ENCODE measurements around the gene ITGA2. TPM values are rescaled to one million over a fixed set of nuclear protein-coding genes. Genes with fewer than 3 reads are reported as not detected.

The ITGA2 gene
- polyA plus RNA-seq, 1 donor from 2014 or later: 0.20 TPM

DNA sequence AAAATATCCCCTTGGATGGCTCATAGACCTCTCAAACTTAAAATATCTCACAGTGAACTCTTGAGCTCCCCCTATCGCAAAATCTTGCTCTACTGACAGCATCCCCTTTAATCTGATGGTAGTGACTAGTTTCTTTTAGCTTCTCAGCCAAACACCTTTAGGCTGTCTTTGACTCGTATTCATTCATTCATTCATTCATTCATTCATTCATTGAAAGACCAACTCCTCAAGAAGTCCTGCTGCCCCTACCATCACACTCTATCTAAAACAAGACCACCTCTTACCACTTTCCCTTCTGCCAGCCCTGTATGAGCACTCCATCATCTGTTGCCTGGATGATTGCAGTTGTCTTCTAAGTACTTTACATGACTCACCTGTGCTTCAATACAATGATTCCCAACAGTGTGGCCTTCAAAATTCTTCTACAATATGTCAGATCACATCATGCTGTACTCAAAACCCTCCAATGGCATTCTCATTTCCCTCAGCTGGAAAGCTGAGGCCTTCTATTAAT lies 46.8 kb downstream of the ITGA2 start:
- Histone ChIP-seq H3K9me3 (ENCODE audit: low read length) (no peaks in the 10 kb centered on the region), H3K27me3 (ENCODE audit: insufficient read depth, low read depth, low read length) (no peaks in the 10 kb centered on the region), H2AFZ (ENCODE audit: low read depth, low read length) (no peak overlapping the region), H3F3A (ENCODE audit: insufficient read depth, low read length, poor library complexity, severe bottlenecking) (no peaks in the 10 kb centered on the region), H3K4me3 (ENCODE audit: low read length) (no peak overlapping the region), H3K9ac (ENCODE audit: low read length) (no peak overlapping the region), H3K27ac (ENCODE audit: low read length) (no peak overlapping the region), H4K20me1 (ENCODE audit: insufficient read depth) (no peaks in the 10 kb centered on the region), H3K9me2 (ENCODE audit: insufficient read depth, low read length) (no peaks in the 10 kb centered on the region), H3K79me2 (replicated peaks; ENCODE audit: insufficient read depth, low read length) (no peaks in the 10 kb centered on the region), H3K36me3 (ENCODE audit: insufficient read depth, low read length) (no peaks in the 10 kb centered on the region), H3K4me2 (ENCODE audit: low read length) (no peak overlapping the region)
- TF ChIP-seq EP300 (conservative IDR thresholded peaks at IDR 0.05; ENCODE audit: poor library complexity, severe bottlenecking): no peak
- TF ChIP-seq, protein P1, sequence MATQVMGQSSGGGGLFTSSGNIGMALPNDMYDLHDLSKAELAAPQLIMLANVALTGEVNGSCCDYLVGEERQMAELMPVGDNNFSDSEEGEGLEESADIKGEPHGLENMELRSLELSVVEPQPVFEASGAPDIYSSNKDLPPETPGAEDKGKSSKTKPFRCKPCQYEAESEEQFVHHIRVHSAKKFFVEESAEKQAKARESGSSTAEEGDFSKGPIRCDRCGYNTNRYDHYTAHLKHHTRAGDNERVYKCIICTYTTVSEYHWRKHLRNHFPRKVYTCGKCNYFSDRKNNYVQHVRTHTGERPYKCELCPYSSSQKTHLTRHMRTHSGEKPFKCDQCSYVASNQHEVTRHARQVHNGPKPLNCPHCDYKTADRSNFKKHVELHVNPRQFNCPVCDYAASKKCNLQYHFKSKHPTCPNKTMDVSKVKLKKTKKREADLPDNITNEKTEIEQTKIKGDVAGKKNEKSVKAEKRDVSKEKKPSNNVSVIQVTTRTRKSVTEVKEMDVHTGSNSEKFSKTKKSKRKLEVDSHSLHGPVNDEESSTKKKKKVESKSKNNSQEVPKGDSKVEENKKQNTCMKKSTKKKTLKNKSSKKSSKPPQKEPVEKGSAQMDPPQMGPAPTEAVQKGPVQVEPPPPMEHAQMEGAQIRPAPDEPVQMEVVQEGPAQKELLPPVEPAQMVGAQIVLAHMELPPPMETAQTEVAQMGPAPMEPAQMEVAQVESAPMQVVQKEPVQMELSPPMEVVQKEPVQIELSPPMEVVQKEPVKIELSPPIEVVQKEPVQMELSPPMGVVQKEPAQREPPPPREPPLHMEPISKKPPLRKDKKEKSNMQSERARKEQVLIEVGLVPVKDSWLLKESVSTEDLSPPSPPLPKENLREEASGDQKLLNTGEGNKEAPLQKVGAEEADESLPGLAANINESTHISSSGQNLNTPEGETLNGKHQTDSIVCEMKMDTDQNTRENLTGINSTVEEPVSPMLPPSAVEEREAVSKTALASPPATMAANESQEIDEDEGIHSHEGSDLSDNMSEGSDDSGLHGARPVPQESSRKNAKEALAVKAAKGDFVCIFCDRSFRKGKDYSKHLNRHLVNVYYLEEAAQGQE (IDR thresholded peaks at IDR 0.05; ENCODE audit: borderline replicate concordance): no peak

DNA sequence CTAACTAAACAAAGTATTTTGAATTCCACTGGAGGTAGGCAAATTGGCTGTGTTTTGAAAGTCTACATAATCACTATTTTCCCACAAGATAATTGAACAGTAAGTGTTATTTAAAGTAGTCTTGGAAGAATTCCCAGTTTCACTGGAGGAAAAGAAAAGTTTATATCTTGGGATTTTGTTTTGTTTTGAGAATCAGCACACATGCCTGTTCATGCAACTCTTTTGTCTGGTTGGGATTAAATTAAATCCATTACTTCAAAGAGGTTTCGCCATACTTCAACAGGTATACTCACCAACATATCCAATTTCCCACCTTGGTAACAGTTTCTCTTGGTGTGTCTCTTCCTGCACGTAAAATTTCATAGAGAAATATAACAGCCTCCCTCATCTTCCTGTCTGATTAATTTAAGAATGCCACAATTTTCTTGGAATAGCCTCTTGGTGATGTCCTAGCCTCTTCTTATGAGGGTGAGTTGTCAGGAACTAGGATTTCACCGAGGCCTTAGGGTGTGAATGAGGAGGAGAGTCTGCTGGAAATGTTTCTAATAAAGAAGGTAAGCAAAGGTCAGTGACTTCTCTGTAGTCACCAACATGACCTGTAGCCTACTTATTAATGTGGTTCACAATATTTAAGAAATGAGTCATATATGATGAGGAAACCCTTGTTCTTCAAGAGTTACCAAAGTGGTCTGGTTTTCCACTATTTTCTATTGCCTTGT lies 48.1 kb downstream of the ITGA2 start:
- Histone ChIP-seq H3K36me3 (ENCODE audit: insufficient read depth, low read length) (no peaks in the 10 kb centered on the region), H2AFZ (ENCODE audit: low read depth, low read length) (no peak overlapping the region), H3K4me2 (ENCODE audit: low read length) (no peak overlapping the region), H3K9ac (ENCODE audit: low read length) (no peak overlapping the region), H3F3A (ENCODE audit: insufficient read depth, low read length, poor library complexity, severe bottlenecking) (no peaks in the 10 kb centered on the region), H3K27me3 (ENCODE audit: insufficient read depth, low read depth, low read length) (no peaks in the 10 kb centered on the region), H3K4me3 (ENCODE audit: low read length) (no peak overlapping the region), H3K27ac (ENCODE audit: low read length) (no peak overlapping the region), H3K9me3 (ENCODE audit: low read length) (no peaks in the 10 kb centered on the region), H3K79me2 (replicated peaks; ENCODE audit: insufficient read depth, low read length) (no peaks in the 10 kb centered on the region), H4K20me1 (ENCODE audit: insufficient read depth) (no peaks in the 10 kb centered on the region), H3K9me2 (ENCODE audit: insufficient read depth, low read length) (no peaks in the 10 kb centered on the region)
- no peak for TF ChIP-seq RAD21 (conservative IDR thresholded peaks at IDR 0.05)
- TF ChIP-seq, protein P2, sequence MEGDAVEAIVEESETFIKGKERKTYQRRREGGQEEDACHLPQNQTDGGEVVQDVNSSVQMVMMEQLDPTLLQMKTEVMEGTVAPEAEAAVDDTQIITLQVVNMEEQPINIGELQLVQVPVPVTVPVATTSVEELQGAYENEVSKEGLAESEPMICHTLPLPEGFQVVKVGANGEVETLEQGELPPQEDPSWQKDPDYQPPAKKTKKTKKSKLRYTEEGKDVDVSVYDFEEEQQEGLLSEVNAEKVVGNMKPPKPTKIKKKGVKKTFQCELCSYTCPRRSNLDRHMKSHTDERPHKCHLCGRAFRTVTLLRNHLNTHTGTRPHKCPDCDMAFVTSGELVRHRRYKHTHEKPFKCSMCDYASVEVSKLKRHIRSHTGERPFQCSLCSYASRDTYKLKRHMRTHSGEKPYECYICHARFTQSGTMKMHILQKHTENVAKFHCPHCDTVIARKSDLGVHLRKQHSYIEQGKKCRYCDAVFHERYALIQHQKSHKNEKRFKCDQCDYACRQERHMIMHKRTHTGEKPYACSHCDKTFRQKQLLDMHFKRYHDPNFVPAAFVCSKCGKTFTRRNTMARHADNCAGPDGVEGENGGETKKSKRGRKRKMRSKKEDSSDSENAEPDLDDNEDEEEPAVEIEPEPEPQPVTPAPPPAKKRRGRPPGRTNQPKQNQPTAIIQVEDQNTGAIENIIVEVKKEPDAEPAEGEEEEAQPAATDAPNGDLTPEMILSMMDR (IDR thresholded peaks at IDR 0.05; ENCODE audit: poor library complexity, severe bottlenecking): no peak
- no peak for TF ChIP-seq EP300 (conservative IDR thresholded peaks at IDR 0.05; ENCODE audit: poor library complexity, severe bottlenecking)
- TF ChIP-seq POLR2AphosphoS5 (IDR thresholded peaks at IDR 0.05): no peak
- TF ChIP-seq SMC3 (conservative IDR thresholded peaks at IDR 0.05; ENCODE audit: poor library complexity): no peak
- TF ChIP-seq TAF1 (IDR thresholded peaks at IDR 0.05; ENCODE audit: low read depth): no peak
- TF ChIP-seq MXI1 (conservative IDR thresholded peaks at IDR 0.05; ENCODE audit: poor library complexity, severe bottlenecking): no peak
- TF ChIP-seq, protein P1 (IDR thresholded peaks at IDR 0.05; ENCODE audit: borderline replicate concordance): no peak
- TF ChIP-seq EZH2 (IDR thresholded peaks at IDR 0.05; ENCODE audit: borderline replicate concordance, insufficient read depth, low read length, poor library complexity, severe bottlenecking): no peak
